IMR-90 (cell line): ENCODE data around the gene KRTAP2-1.

ENCODE experiments used
- BHLHE40 ChIP-seq: fragments of 150-350 bp; IDR thresholded peaks from 2 replicates; pipeline ENCODE4 v1.6.1; 2016; ENCODE audit warnings: mild to moderate bottlenecking, low read depth, low read length
- CEBPB ChIP-seq: IDR thresholded peaks from 2 replicates; pipeline ENCODE4 v1.6.1; 2012; ENCODE audit warnings: low read depth, low read length, improper control_type of control experiment
- CHD1 ChIP-seq: IDR thresholded peaks from 2 replicates; pipeline ENCODE4 v1.6.1; 2012; ENCODE audit warnings: low read depth, low read length, improper control_type of control experiment
- FOS ChIP-seq: fragments of 150-350 bp; IDR thresholded peaks from 2 replicates; pipeline ENCODE4 v1.6.1; 2016; ENCODE audit warnings: low read depth, low read length
- MAFK ChIP-seq: IDR thresholded peaks from 2 replicates; pipeline ENCODE4 v1.6.1; 2012; ENCODE audit warnings: low read depth, low read length, improper control_type of control experiment
- POLR2A ChIP-seq: IDR thresholded peaks from 2 replicates; pipeline ENCODE4 v1.6.1; 2012; ENCODE audit warnings: mild to moderate bottlenecking, low read depth, low read length
- RAD21 ChIP-seq: IDR thresholded peaks from 2 replicates; pipeline ENCODE4 v1.6.1; 2012; ENCODE audit warnings: low read length, improper control_type of control experiment
- RCOR1 ChIP-seq: IDR thresholded peaks from 2 replicates; pipeline ENCODE4 v1.6.1; 2012; ENCODE audit warnings: mild to moderate bottlenecking, low read length, improper control_type of control experiment; ENCODE audit not compliant: insufficient replicate concordance
- RFX5 ChIP-seq: IDR thresholded peaks from 2 replicates; pipeline ENCODE4 v1.8.0; 2012; ENCODE audit warnings: low read depth, mild to moderate bottlenecking, low read length, moderate library complexity
- SMC3 ChIP-seq: fragments of 150-350 bp; IDR thresholded peaks from 2 replicates; pipeline ENCODE4 v1.6.1; 2016; ENCODE audit warnings: low read depth, mild to moderate bottlenecking, antibody characterized with exemption, low read length, moderate library complexity
- TF ChIP-seq, protein P1 (sequence below): conservative IDR thresholded peaks from 2 replicates; pipeline ENCODE4 v1.5.1; 2012; ENCODE audit warnings: mild to moderate bottlenecking, low read depth, low read length, improper control_type of control experiment
- TF ChIP-seq, protein P2 (sequence below): fragments of 150-350 bp; IDR thresholded peaks from 2 replicates; pipeline ENCODE4 v1.6.1; 2017; ENCODE audit warnings: mild to moderate bottlenecking, antibody characterized with exemption, low read length, low read depth

DNA sequence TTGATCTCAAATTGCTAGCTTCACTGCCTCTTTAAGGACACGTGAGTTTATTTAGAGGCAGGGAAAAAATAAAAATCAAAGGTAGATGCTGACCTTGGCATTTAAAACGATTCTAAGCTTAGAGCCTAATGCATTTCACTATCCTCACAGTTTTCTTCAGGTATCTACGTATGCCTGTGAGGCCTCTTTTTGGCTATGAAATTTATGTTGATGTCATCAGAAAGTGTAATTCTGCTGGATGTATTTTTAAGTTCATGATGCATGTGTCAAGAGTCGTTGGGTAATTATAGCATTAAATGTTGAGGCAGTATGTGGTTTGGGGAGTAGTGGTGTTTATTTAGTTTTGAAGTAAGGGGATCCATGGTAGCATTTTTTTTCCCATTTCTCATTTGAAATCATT, 43.2 kb downstream of the KRTAP2-1 start:
- TF ChIP-seq, protein P1, sequence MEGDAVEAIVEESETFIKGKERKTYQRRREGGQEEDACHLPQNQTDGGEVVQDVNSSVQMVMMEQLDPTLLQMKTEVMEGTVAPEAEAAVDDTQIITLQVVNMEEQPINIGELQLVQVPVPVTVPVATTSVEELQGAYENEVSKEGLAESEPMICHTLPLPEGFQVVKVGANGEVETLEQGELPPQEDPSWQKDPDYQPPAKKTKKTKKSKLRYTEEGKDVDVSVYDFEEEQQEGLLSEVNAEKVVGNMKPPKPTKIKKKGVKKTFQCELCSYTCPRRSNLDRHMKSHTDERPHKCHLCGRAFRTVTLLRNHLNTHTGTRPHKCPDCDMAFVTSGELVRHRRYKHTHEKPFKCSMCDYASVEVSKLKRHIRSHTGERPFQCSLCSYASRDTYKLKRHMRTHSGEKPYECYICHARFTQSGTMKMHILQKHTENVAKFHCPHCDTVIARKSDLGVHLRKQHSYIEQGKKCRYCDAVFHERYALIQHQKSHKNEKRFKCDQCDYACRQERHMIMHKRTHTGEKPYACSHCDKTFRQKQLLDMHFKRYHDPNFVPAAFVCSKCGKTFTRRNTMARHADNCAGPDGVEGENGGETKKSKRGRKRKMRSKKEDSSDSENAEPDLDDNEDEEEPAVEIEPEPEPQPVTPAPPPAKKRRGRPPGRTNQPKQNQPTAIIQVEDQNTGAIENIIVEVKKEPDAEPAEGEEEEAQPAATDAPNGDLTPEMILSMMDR: no peak
- no peak for TF ChIP-seq SMC3
- no peak for TF ChIP-seq POLR2A
- TF ChIP-seq RAD21: no peak
- no peak for TF ChIP-seq CEBPB
- TF ChIP-seq CHD1: no peak
- TF ChIP-seq RCOR1: no peak
- TF ChIP-seq FOS: no peak
- TF ChIP-seq, protein P2, sequence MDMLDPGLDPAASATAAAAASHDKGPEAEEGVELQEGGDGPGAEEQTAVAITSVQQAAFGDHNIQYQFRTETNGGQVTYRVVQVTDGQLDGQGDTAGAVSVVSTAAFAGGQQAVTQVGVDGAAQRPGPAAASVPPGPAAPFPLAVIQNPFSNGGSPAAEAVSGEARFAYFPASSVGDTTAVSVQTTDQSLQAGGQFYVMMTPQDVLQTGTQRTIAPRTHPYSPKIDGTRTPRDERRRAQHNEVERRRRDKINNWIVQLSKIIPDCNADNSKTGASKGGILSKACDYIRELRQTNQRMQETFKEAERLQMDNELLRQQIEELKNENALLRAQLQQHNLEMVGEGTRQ: no peak
- TF ChIP-seq BHLHE40: no peak
- no peak for TF ChIP-seq RFX5
- peak; percentile 68 for TF ChIP-seq MAFK
